HG02884 (cell line): Measurements from ENCODE around the gene SEC14L1.
"Not testable (repeated sequence)": the region's sequence is repeated elsewhere in the genome, so short reads cannot be mapped to it uniquely, and the experiment has no call there.

ENCODE experiments used
- ATAC-seq: cut with Tn5 transposase; IDR thresholded peaks from one replicate; pipeline ENCODE4 v1.9.1; 2021; ENCODE audit warnings: mild to moderate bottlenecking, moderate library complexity; ENCODE audit not compliant: unreplicated experiment

Gene SEC14L1

DNA sequence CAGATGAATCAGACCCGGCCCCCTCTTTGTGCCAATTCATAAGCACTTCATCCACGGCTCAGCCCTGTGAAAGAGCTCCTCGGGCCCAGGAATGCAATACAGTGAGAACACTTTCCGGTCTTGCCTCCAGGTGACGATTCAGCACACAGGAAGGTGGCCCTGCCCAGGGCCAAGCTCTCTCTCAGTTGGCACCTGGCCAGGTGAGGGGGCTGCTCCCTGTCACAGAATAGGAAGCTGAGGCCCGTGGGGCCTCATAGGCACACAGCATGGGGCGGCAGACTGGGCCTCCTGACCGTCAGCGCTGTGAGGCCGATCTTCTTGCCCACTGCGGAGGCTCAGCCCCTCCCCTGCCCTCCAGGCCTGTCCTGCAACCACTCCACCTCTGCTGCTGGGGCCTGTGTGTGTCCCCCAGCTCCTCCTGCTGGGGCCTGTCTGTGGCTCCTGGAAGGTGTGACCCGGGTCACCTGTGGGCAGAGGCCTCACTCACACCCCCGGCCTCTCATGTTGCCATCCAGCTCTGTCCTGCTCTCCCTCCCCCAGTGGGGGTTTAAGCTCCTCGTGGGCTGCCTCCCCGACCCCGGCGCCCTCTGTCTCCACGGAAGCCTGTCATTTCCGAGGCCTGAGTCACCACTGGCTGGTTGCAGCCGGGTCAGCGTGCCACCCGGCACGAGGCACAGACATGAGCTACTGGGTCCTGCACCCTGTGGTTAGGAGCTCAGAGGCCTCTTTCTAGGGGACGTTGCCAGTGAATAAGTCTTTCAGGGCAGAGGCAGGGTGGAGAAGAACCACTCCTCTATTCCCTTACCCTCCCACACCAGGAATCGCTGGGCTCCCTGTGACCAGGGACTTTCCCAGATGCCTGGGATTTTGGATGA is 114.4 kb downstream of the SEC14L1 start:
- ATAC-seq = no peak

- ATAC-seq = not testable (repeated sequence)
Observed at GRCh38 chr17:77255970-77256369, 115.2 kb downstream of the SEC14L1 start.

GRCh38 chr17:77256710-77257109 is 115.9 kb downstream of the SEC14L1 start:
- ATAC-seq = no peak

GRCh38 chr17:77257169-77257568 is 116.4 kb downstream of the SEC14L1 start:
- ATAC-seq = no peak

- ATAC-seq = no peak
Observed at GRCh38 chr17:77257596-77258458, 117.1 kb downstream of the SEC14L1 start.

DNA sequence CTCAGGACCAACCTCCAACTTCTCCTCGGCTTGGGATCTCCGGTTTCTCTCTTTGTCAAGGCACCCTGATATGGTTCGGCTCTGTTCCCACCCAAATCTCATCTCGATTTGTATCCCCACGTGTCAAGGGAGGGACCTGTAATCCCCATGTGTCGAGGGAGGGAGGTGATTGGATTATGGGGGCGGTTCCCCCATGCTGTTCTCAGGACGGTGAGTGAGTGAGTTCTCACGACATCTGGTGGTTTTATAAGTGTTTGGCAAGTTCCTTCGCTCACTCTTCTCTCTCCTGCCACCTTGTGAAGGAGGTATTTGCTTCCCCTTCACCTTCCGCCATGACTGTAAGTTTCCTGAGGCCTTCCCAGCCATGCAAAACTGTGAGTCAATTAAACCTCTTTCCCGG is 117.9 kb downstream of the SEC14L1 start:
- ATAC-seq = no peak

DNA sequence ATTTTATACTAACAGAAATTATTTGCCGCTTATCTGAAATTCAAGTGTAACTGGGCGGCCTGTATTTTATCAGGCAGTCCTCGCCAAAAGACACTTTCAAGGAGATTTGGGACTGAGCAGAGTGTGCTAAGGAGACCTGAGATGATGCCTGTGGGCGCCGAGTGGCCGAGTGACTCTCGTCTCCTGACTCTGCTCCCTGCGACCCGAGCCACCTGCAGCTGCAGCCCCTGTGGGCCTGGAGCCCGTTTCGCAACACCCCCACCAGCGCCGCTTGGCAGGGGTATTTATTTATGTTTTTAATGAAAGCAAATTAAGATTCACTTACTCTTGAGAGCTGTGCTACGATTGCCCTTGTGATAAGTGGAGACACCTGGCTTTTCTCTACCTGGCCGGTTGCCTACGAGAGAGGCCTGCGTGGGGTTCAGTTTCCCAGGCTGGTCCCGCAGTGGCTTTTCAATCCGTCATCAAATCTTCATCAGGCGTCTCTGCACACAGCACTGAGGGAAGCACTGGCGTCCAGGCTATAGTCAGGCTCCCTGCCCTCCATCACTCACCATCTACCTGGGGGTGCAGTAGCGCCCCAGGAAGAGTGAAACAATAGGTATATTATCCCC is 124.0 kb downstream of the SEC14L1 start:
- ATAC-seq = no peak

DNA sequence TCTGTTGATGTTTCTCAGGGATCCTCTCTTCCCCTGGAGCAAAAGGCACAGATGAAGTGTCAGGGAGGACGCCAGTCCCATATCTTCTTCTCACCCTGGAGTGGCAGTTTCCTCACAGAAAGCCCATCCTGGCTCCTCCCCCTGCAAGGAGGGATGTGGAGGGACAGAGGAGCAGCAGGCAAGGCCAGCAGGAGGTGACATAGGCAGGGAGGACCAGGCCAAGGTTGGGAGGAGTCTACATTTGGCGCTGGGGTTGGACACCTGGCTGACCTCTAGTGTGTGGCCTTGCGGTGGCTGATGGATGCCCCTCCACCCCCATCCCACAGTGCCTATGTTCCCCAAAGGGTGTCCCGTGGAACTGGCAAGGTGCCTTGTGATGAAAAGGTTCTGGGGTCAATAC is 125.4 kb downstream of the SEC14L1 start:
- no peak for ATAC-seq
